ENCODE results near the gene CREB3L1.
A peak's percentile ranks its signal among the peaks of the same experiment; 100 is the strongest.

CREB3L1 gene

GRCh38 chr11:46346886-46347636 lies 69.6 kb downstream of the CREB3L1 start, which contains the start of gene DGKZ:
DGKZ (plus strand) TSS chr11:46347463; CDS start chr11:46347660, 197 bp downstream.
- Histone ChIP-seq H3K27ac (ENCODE audit: insufficient read depth in 1 of 2, low read depth in 1 of 2, low read length in 2 of 2, poor library complexity in 1 of 2, severe bottlenecking in 2 of 2) (peak within 1 kb of the TSS; percentile 54 to 79), H3K27me3 (replicated peaks in 2 of 5; ENCODE audit: control insufficient read depth in 4 of 5, insufficient read depth in 5 of 5, low read length in 4 of 5) (no peaks in the 10 kb centered on the region), H3K4me3 (ENCODE audit: control insufficient read depth in 1 of 7, extremely low read depth in 1 of 7, insufficient read depth in 4 of 7, low read depth in 2 of 7, low read length in 6 of 7) (peak within 1 kb of the TSS; percentile 67 to 97 (median 84)), H3K36me3 (ENCODE audit: control insufficient read depth in 4 of 4, insufficient read depth in 4 of 4, low read length in 3 of 4) (peaks cover 0 to 21% (median 6%) of the 10 kb centered on the region in 4 experiments), H3K4me1 (ENCODE audit: control extremely low read depth in 1 of 4, control insufficient read depth in 4 of 4, insufficient read depth in 4 of 4, low read length in 3 of 4) (peaks cover 20 to 88% (median 84%) of the 10 kb centered on the region in 4 experiments), H3K9me3 (ENCODE audit: control extremely low read depth in 1 of 5, control insufficient read depth in 4 of 5, insufficient read depth in 2 of 5, low read depth in 1 of 5, low read length in 4 of 5) (no peaks in the 10 kb centered on the region)
- DNase-seq, result peak; percentile 83 to 91 (median 91)
- ChIA-PET CTCF (interaction anchor here (1.0 to 42.2 kb wide), 5 partner anchors 1 to 108 kb away, joined by 4 to 1037 read pairs (median 94); partner anchors contain the start of genes DGKZ and MDK), POLR2A (interaction anchor here (0.6 to 1.8 kb wide), 3 partner anchors 14 to 107 kb away, joined by 3 to 7 read pairs (median 7); no protein-coding TSS in a partner anchor)
- WGBS (ENCODE audit: insufficient coverage), result 3% methylated on average over 65 of the region's 80 CpGs

DNA sequence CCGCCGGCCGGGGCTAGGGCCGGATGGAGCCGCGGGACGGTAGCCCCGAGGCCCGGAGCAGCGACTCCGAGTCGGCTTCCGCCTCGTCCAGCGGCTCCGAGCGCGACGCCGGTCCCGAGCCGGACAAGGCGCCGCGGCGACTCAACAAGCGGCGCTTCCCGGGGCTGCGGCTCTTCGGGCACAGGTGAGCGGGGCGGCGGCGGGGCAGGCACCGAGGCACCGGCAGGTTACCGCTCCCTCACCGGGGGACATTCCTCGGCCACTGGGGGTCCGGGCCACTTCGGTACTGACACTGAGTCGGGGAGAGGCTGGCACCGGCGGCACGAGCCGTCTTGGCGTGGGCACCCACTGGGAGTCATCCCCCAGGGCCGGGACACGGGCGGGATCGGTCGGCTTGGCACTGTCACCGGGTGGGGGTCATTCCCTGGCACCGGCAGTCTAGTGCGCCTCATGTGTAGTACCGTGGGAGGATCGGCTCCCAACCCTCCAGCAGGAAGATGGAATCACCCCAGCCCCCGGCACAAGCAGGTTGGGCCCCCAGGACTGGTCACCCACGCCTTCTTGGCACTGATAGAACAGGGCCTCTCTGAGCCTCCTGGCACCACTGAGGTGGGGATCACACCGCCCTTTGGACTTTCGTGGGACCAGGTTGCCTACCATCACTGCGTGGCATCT lies 70.3 kb downstream of the CREB3L1 start:
- Histone ChIP-seq H3K4me3 (ENCODE audit: control insufficient read depth in 1 of 7, extremely low read depth in 1 of 7, insufficient read depth in 4 of 7, low read depth in 2 of 7, low read length in 6 of 7) (peak overlapping the region; percentile 67 to 97 (median 84)), H3K4me1 (ENCODE audit: control extremely low read depth in 1 of 4, control insufficient read depth in 4 of 4, insufficient read depth in 4 of 4, low read length in 3 of 4) (peaks cover 17 to 87% (median 84%) of the 10 kb centered on the region in 4 experiments), H3K36me3 (ENCODE audit: control insufficient read depth in 4 of 4, insufficient read depth in 4 of 4, low read length in 3 of 4) (peaks cover 0 to 27% (median 8%) of the 10 kb centered on the region in 4 experiments), H3K9me3 (ENCODE audit: control extremely low read depth in 1 of 5, control insufficient read depth in 4 of 5, insufficient read depth in 2 of 5, low read depth in 1 of 5, low read length in 4 of 5) (no peaks in the 10 kb centered on the region), H3K27me3 (replicated peaks in 2 of 5; ENCODE audit: control insufficient read depth in 4 of 5, insufficient read depth in 5 of 5, low read length in 4 of 5) (no peaks in the 10 kb centered on the region), H3K27ac (ENCODE audit: insufficient read depth in 1 of 2, low read depth in 1 of 2, low read length in 2 of 2, poor library complexity in 1 of 2, severe bottlenecking in 2 of 2) (peak overlapping the region; percentile 54 to 79)
- CTCF ChIA-PET, result interaction anchor here (0.9 to 42.2 kb wide), 7 partner anchors 1 to 224 kb away, joined by 3 to 1037 read pairs (median 6); partner anchors contain the start of genes DGKZ and MDK
- DNase-seq, result no peak
- 7% methylated on average over 62 of the region's 63 CpGs for WGBS (ENCODE audit: insufficient coverage)
- POLR2A ChIA-PET, result interaction anchor here (0.6 to 1.8 kb wide), 2 partner anchors 14 to 108 kb away, joined by 7 read pairs; no protein-coding TSS in a partner anchor

DNA sequence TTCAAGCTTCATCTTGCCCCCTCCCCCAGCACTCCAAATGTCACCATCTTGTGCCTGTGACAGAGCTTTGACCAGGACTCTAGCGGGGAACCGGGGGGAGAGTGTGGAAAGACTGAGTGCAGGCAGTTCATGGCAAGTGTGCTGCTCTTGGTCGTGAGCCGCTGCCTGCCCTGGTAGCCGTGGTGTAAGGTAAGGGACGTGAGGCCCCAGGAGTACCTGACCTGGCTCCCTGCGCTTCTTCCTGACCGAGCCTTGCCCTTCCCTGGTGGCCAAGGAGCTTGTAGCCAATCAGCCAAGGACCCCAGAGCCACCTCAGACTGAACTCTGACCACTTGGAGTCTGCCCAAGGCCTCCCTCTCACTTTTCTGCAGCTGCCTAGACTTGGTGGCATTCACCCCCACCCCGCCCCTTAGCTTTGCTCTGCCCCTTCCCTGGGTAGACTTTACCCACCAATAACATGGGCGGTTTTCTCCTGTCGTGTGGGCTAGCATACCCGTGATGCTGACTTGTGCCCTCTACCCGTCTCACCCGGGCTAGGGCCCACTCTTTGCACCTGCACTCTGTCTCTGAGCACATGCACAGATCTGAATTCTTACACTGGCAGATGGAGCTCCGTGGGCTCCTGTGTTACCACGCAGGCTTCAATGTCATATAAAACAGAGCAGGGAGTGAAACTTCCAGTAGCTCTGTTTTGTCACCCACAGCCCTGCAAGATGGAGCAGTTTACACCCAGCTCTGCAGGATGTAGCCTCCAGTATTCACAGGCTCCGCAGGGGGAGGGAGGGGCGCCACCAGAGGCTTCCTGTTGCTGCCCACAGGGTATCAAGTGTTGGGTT lies 71.3 kb downstream of the CREB3L1 start:
- WGBS (ENCODE audit: insufficient coverage), result 17% methylated on average over 17 of the region's 18 CpGs
- peaks cover 13 to 84% (median 80%) of the 10 kb centered on the region in 4 experiments for H3K4me1 ChIP-seq (ENCODE audit: control extremely low read depth in 1 of 4, control insufficient read depth in 4 of 4, insufficient read depth in 4 of 4, low read length in 3 of 4)

GRCh38 chr11:46350695-46351094 lies 73.2 kb downstream of the CREB3L1 start:
- Histone ChIP-seq H3K27ac (ENCODE audit: insufficient read depth in 1 of 2, low read depth in 1 of 2, low read length in 2 of 2, poor library complexity in 1 of 2, severe bottlenecking in 2 of 2) (peak overlapping the region; percentile 38 to 56), H3K36me3 (ENCODE audit: control insufficient read depth in 4 of 4, insufficient read depth in 4 of 4, low read length in 3 of 4) (peaks cover 0 to 42% (median 18%) of the 10 kb centered on the region in 4 experiments), H3K4me3 (ENCODE audit: control insufficient read depth in 1 of 7, extremely low read depth in 1 of 7, insufficient read depth in 4 of 7, low read depth in 2 of 7, low read length in 6 of 7) (no peak overlapping the region), H3K4me1 (ENCODE audit: control extremely low read depth in 1 of 4, control insufficient read depth in 4 of 4, insufficient read depth in 4 of 4, low read length in 3 of 4) (peaks cover 17 to 75% (median 66%) of the 10 kb centered on the region in 4 experiments), H3K27me3 (replicated peaks in 2 of 5; ENCODE audit: control insufficient read depth in 4 of 5, insufficient read depth in 5 of 5, low read length in 4 of 5) (no peaks in the 10 kb centered on the region), H3K9me3 (ENCODE audit: control extremely low read depth in 1 of 5, control insufficient read depth in 4 of 5, insufficient read depth in 2 of 5, low read depth in 1 of 5, low read length in 4 of 5) (no peaks in the 10 kb centered on the region)
- WGBS (ENCODE audit: insufficient coverage), result no CpG with 5 or more reads among the region's 3 CpGs
- no peak for DNase-seq
- ChIA-PET POLR2A (interaction anchor here (0.8 kb wide), 1 partner anchor 224 kb away, joined by 3 read pairs; no protein-coding TSS in a partner anchor), CTCF (interaction anchor here (0.8 to 42.2 kb wide), 9 partner anchors 2 to 186 kb away, joined by 3 to 1037 read pairs (median 5); partner anchors contain the start of genes DGKZ and MDK)

More for the DNA sequence above, 71.3 kb downstream of the CREB3L1 start:
- H3K27me3 ChIP-seq (replicated peaks in 2 of 5; ENCODE audit: control insufficient read depth in 4 of 5, insufficient read depth in 5 of 5, low read length in 4 of 5), result no peaks in the 10 kb centered on the region
- H3K27ac ChIP-seq (ENCODE audit: insufficient read depth in 1 of 2, low read depth in 1 of 2, low read length in 2 of 2, poor library complexity in 1 of 2, severe bottlenecking in 2 of 2), result peak overlapping the region; percentile 54 to 79
- no peaks in the 10 kb centered on the region for H3K9me3 ChIP-seq (ENCODE audit: control extremely low read depth in 1 of 5, control insufficient read depth in 4 of 5, insufficient read depth in 2 of 5, low read depth in 1 of 5, low read length in 4 of 5)
- H3K36me3 ChIP-seq (ENCODE audit: control insufficient read depth in 4 of 4, insufficient read depth in 4 of 4, low read length in 3 of 4), result peaks cover 0 to 36% (median 16%) of the 10 kb centered on the region in 4 experiments
- ChIA-PET CTCF (interaction anchor here (0.9 to 42.2 kb wide), 7 partner anchors 0 to 225 kb away, joined by 3 to 1037 read pairs (median 6); partner anchors contain the start of genes DGKZ and MDK), POLR2A (interaction anchor here (0.6 to 0.9 kb wide), 3 partner anchors 10 to 97 kb away, joined by 3 read pairs; no protein-coding TSS in a partner anchor)
- peak in 2 of 3 donors; percentile 57 to 63 for DNase-seq
- peak overlapping the region; percentile 67 to 97 (median 84) for H3K4me3 ChIP-seq (ENCODE audit: control insufficient read depth in 1 of 7, extremely low read depth in 1 of 7, insufficient read depth in 4 of 7, low read depth in 2 of 7, low read length in 6 of 7)

DNA sequence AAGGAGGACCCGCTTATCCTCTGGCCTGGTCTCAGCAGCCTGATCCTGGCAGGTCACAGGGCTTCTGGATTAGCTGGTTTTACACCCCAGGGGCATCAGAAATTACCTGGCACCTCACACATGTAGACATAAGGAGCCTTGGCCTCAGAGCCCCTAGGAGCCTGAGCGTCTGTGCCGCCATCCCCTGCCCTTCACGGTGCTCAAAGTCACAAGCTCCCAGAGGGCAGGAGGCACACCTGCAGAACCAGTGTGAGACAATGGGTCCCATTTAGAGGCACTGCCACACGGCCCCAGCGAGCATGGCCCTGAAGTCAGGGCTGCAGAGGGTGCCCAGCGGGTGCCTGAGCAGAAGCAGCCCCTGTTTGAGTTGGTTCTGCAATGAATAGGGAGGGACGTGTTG lies 73.7 kb downstream of the CREB3L1 start:
- no peaks in the 10 kb centered on the region for H3K9me3 ChIP-seq (ENCODE audit: control extremely low read depth in 1 of 5, control insufficient read depth in 4 of 5, insufficient read depth in 2 of 5, low read depth in 1 of 5, low read length in 4 of 5)
- ChIA-PET CTCF (interaction anchor here (0.8 to 42.2 kb wide), 12 partner anchors 3 to 265 kb away, joined by 3 to 1037 read pairs (median 4); partner anchors contain the start of genes DGKZ and MDK), POLR2A (no interaction called here)
- no peak overlapping the region for H3K4me3 ChIP-seq (ENCODE audit: control insufficient read depth in 1 of 7, extremely low read depth in 1 of 7, insufficient read depth in 4 of 7, low read depth in 2 of 7, low read length in 6 of 7)
- H3K36me3 ChIP-seq (ENCODE audit: control insufficient read depth in 4 of 4, insufficient read depth in 4 of 4, low read length in 3 of 4), result peaks cover under 1 to 44% (median 19%) of the 10 kb centered on the region in 4 experiments
- H3K4me1 ChIP-seq (ENCODE audit: control extremely low read depth in 1 of 4, control insufficient read depth in 4 of 4, insufficient read depth in 4 of 4, low read length in 3 of 4), result peaks cover 17 to 73% (median 64%) of the 10 kb centered on the region in 4 experiments
- 92% methylated on average over 8 of the region's 8 CpGs for WGBS (ENCODE audit: insufficient coverage)
- DNase-seq, result no peak
- H3K27me3 ChIP-seq (replicated peaks in 2 of 5; ENCODE audit: control insufficient read depth in 4 of 5, insufficient read depth in 5 of 5, low read length in 4 of 5), result no peaks in the 10 kb centered on the region
- H3K27ac ChIP-seq (ENCODE audit: insufficient read depth in 1 of 2, low read depth in 1 of 2, low read length in 2 of 2, poor library complexity in 1 of 2, severe bottlenecking in 2 of 2), result peak overlapping the region; percentile 38 to 56

- no peaks in the 10 kb centered on the region for H3K9me3 ChIP-seq (ENCODE audit: control extremely low read depth in 1 of 5, control insufficient read depth in 4 of 5, insufficient read depth in 2 of 5, low read depth in 1 of 5, low read length in 4 of 5)
- DNase-seq, result no peak
- peak overlapping the region in 1 of 7 experiments; percentile 5 for H3K4me3 ChIP-seq (ENCODE audit: control insufficient read depth in 1 of 7, extremely low read depth in 1 of 7, insufficient read depth in 4 of 7, low read depth in 2 of 7, low read length in 6 of 7)
- 80% methylated on average over 5 of the region's 5 CpGs for WGBS (ENCODE audit: insufficient coverage)
- H3K4me1 ChIP-seq (ENCODE audit: control extremely low read depth in 1 of 4, control insufficient read depth in 4 of 4, insufficient read depth in 4 of 4, low read length in 3 of 4), result peaks cover 14 to 73% (median 62%) of the 10 kb centered on the region in 4 experiments
- ChIA-PET POLR2A (interaction anchor here (0.6 to 0.8 kb wide), 2 partner anchors 17 to 288 kb away, joined by 3 read pairs; no protein-coding TSS in a partner anchor), CTCF (interaction anchor here (0.9 to 42.2 kb wide), 14 partner anchors 3 to 265 kb away, joined by 3 to 1037 read pairs (median 4); partner anchors contain the start of genes CHRM4, DGKZ and MDK)
- peaks cover 2 to 48% (median 21%) of the 10 kb centered on the region in 4 experiments for H3K36me3 ChIP-seq (ENCODE audit: control insufficient read depth in 4 of 4, insufficient read depth in 4 of 4, low read length in 3 of 4)
- H3K27ac ChIP-seq (ENCODE audit: insufficient read depth in 1 of 2, low read depth in 1 of 2, low read length in 2 of 2, poor library complexity in 1 of 2, severe bottlenecking in 2 of 2), result peak overlapping the region; percentile 38 to 56
- H3K27me3 ChIP-seq (replicated peaks in 2 of 5; ENCODE audit: control insufficient read depth in 4 of 5, insufficient read depth in 5 of 5, low read length in 4 of 5), result no peaks in the 10 kb centered on the region
Observed at GRCh38 chr11:46351606-46352005, 74.1 kb downstream of the CREB3L1 start.

Data from common myeloid progenitor, CD34-positive (primary cell).